Left lobe of liver (tissue), 2 donors: ENCODE measurements around the gene PIP5KL1. TPM values are rescaled to one million over a fixed set of nuclear protein-coding genes. Genes with fewer than 3 reads are reported as not detected.

ENCODE experiments used
- ATAC-seq: fragments of 200-7000 bp; cut with Tn5 transposase; one replicate; pipeline ENCODE4 v1.9.1; 2020; ENCODE audit warnings: mild to moderate bottlenecking, moderate library complexity
- DNase-seq: peaks from one replicate; pipeline ENCODE4 v3.0.0-alpha.2; 2020; ENCODE audit warnings: low spot score
- total RNA-seq: library from RNA; stranded (reverse); gene quantifications from one replicate; pipeline ENCODE4 v1.2.1, GENCODE V29; 2021
- donor health status: DM: no; HTN: no; CAD: no; lungs with moderate emphysema.
- donor health status: DM: no; HTN: yes; CAD: no.

Gene PIP5KL1
- total RNA-seq, 1 donor from 2014 or later, result 0.40 TPM

DNA sequence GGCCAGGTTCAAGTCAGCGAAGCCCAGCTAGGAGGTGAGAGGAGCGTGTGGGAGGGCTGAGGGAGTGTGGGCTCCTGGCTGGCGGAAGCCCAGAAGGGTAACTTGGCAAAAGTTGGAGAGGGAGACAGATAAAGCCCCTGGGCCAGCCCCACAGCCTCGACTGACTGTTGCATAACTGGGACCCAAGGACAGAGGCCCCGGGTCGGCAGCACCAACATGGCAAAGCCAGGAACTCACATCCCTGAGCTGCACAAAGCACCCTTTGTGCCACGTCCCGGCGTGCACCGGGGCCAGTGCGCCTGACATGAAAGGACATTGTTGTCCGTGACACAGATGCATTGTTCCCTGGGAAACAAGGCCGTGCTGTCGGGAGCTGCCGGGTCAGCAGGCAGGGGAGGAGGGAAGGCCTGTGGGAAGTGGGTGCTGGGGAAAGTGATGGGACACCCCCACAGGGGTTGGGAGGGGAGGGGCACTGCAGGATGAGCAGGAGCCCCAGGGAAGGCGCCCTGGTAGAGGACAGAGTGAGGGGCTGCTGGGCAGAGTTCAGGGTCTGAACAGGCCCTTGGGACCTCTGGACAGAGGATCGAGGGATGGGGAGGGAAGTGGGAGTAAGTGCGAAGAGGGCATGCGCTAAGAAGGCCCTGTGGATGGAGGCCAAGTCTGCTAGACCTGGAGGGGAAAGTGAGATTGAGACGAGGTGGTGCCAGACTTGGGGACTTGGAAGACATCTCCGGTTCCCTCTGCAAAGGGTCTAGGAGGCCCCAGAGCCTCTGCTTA lies 20.1 kb upstream of the PIP5KL1 start:
- ATAC-seq, result no peak
- DNase-seq, result no peak

DNA sequence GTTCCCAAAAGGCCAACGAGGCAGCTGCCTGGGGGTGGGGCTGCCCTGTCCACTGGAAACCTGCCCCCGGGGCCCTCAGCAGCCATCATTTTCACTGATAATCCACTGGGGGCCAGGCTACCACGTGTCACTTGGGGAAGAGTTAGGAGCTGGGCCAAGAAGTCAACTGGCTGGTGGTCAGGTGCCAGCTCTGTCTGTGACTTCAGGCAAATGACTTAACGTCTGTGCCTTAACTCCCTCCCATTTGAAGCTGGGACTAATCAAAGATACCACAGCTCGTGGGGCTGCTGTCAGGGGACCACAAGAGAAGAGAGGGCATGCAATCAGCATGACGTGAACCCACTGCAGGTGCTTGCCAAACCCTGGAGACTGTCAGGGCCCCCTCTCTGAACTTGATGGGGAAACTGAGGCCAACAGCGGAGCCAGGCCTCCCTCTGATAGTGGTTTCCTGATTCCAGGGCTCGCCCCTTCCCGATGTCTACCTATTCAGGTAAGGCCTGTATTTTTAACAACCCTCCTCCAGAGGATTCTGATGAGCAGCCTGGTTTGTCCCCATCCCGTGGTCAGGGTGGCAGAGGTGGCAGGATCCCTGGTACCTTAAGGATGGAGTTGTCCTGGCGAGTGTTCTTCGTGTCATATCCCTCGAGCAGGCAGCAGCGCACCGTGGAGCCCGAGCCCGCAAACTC lies 19.4 kb upstream of the PIP5KL1 start:
- DNase-seq (no peak), ATAC-seq (no peak)

- ATAC-seq (no peak), DNase-seq (no peak)
Observed at GRCh38 chr9:127947841-127948710, 17.5 kb upstream of the PIP5KL1 start.

GRCh38 chr9:127946728-127947127 lies 16.2 kb upstream of the PIP5KL1 start:
- no peak for DNase-seq

GRCh38 chr9:127945942-127946341 lies 15.4 kb upstream of the PIP5KL1 start:
- ATAC-seq (no peak), DNase-seq (no peak)

More at GRCh38 chr9:127946728-127947127, 16.2 kb upstream of the PIP5KL1 start:
- ATAC-seq, result no peak

DNA sequence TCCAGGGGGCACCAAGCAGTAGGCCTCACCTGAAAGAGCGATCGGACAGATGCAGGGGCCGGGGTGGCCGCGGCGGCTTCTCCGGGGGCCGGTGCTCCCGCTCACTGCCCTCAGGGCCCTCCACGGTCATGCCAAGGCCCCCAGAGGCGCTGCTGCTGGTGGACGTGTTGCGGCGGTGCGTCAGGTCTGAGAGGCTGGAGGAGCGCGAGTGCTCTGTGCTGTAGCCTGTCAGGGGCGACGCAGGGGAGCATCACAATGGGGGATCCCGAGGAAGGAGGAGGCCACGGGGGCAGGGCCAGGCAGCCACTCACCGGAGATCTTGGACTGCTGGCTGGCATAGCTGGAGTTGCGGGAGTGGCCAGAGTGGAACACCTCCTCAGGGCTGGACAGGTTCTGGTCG lies 14.8 kb upstream of the PIP5KL1 start:
- ATAC-seq, result no peak
- DNase-seq, result no peak

- ATAC-seq, result no peak
- no peak for DNase-seq
Observed at GRCh38 chr9:127944586-127945218, 14.1 kb upstream of the PIP5KL1 start.

DNA sequence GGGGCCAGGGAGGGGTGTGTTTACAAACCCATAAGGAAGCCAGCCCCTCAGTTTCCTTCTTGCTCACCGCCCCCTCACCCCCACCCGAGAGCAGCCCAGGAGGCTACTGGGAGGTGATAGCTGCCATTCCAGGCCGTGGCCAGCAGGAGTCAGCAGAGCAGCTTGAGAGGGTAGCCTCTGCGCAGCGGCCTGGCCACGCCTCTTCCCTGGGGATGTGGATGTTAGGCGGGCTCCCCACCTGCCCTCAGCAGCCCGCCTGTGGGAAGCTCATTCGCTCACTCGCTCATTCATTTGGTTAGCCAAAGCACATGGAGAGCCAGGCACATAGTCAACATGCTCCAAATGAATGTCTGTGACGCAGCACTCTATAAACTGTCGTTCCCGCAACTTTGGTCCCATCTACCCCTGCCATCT lies 13.2 kb upstream of the PIP5KL1 start:
- ATAC-seq (peak; percentile 75), DNase-seq (peak; percentile 77)

DNA sequence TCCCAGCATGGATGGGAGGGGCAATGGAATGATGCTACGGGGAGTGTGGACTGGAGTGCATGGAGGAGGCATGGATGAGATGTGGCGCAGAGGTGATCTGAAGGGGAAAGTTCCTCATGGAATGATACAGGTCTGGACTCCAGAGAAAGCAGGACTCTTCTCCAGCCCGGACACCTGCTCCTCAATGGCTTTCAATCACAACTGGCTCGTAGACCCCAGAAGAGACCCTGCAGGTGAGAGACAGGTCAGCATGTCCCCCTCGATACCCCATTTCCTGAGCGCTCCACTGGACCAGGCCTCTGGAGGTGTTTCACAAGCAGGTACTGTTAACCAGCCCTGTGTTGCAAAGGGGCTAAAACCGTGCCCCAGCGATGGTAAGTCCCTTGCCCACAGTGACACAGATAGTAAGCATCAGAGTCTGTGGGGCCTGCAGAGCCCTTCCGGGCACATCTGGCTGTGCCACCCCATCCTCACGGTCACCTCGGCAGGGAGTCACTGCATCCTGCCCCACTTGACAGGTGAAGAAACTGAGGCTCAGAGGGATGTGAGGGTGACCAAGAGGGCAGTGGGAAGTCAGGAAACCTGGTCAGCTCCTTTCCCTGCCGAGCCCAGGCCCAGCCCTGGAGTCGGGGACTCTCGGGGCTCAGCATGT lies 12.6 kb upstream of the PIP5KL1 start:
- DNase-seq, result no peak

DNA sequence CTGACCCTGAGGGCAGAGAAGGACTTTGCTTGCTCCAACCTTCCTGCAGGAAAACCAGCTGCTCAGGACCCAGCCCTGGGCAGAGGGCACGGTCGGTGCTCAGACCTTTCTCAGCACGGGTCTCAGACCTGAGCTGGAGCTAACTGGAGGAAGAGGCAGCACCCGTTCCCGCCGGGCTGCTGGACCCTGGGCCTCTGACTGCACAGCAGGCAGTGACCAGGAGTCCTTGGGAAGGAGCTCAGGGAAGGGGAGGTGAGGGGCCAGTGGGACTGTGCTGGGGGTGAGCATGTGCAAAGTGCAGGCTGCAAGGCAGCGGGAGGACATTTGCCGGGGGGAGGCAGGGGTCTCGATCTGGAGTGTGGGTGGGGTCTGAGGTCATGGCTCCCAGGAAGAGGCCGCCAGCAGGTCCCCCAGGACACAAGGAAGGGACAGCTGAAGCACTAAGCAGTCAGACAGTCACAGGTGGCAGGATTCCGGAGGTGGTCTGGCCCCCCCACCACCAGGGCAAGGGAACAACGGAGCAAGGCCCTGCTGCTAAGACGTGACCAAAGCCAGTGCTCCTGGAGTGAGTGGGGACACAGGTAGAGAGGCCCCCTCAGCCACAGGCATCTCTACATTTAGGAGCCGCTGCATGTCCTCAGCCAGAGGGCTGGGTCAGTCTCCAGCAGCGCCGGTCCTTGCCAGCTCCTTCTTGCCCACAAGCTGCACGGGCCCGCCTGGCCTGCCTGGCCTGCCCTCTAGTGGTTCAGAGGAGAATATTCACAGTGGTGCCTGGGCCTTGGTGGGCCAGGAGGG lies 11.8 kb upstream of the PIP5KL1 start:
- DNase-seq (no peak), ATAC-seq (peak; percentile 45)

More for the DNA sequence above, 12.6 kb upstream of the PIP5KL1 start:
- ATAC-seq, result no peak

GRCh38 chr9:127941961-127942215 lies 11.3 kb upstream of the PIP5KL1 start:
- no peak for ATAC-seq
- no peak for DNase-seq

DNA sequence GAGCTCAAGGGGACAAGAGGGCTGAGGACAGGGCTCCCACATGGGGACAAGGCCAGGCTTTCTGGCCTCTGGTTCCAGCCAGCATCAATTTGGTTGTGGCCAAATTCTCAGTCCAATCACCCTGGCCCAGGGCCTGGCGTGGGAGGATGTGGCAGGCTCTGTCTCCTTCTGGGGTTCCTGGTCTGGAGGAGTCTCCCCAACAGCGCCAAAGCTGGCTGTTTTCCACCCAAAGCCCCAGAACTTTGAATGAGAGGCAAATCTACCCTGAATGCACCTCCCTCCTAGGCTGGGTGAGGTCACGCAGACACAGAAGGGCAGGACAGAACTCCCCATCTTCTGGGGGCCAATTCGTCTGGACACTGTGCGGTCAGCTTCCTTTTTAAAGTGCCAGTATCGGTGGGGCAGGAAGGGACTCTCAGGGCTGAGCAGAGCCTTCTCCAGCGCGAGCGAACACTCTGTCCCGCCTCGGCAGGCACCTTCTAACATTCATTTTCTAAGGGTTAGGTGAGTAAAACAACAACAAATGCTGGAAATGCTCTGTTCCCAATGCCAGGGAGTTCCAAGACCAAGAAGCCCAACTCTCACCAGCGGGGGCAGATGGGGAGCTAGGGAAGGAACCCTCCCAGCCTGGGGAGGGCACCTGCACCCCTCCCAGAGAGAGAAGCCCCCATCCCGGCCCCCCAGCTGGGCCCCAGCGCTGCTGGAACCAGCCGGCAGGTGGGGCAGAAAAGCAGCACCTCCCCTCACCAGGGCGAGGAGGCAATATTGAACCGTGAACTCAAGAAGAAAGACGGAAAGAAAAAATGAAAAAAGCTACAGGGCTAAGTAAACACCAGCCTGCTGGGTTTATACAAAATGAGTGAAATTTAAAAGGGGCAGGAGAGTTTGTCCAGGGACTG lies 10.7 kb upstream of the PIP5KL1 start:
- ATAC-seq, result no peak
- DNase-seq, result no peak

- ATAC-seq (no peak), DNase-seq (no peak)
Observed at GRCh38 chr9:127940593-127940992, 10.0 kb upstream of the PIP5KL1 start.

DNA sequence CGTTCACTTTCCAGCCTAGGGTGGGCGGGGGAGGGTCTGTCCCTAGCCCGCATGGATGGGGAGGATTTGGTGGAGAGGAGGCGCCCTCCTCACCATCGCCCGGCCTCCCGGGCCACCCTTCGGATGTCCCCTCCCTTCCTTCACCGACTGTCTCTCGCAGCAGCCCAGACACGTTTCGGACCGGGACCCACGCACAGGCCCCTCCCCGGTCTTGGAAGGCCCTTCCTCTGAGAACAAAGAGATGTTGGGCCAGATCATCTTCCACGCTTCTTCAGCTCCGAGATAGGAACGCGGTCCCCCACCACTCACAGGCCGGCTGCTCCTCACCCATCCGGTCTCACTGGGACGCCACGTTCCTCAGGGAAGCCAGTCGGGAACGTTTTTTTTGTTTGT lies 7.7 kb upstream of the PIP5KL1 start:
- ATAC-seq, result peak; percentile 27

DNA sequence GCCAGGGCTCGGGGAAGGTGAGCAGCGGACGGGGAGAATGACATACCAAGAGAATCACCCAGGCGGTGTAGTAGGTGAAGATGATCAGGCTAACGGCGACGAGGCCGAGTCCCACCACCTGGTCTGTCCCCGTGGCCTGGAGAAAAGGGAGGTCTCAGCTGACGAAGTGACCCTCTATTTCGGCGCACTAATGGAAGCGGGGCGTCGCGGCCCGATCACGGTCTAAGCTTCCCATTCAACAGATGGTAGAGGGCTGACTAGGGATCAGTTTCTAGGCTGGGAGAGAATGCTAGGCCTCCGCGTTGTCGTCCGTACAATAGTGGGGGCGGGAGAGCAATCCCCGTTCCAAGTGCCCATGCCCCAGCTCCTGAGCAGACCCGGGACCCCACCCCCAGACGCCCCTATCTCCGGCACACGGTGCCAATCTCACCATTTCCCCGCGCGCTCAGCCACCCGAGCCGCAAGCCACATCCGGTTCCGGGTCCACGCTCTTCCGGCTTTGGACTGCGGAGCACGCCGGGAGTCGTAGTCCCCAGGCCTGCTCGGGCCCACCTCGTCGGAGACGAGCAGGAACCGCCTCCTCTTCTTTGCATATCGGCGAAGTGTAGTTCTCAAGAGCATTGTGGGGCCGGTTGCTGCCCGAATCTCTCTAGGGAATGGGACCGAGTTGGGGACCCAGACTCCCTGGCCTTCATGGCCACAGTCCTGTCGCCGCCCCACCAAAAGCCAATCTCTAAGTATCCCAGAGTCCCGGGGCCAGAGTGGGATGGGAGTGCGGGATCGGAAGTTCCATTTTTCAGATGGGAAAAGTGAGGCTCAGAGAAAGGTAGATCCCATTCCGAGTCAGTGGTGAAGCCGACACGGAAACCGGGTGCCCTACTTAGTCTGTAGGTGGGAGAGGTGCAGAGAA lies 7.1 kb upstream of the PIP5KL1 start, which contains the start of gene DPM2:
TSS of gene DPM2 (minus strand) at position 467 of the 910 bp plus-strand sequence. CDS start at position 433, 34 bp downstream.
- DNase-seq (peak; percentile 85), ATAC-seq (peak; percentile 89)

More for the DNA sequence above, 7.7 kb upstream of the PIP5KL1 start:
- DNase-seq, result no peak

- no peak for ATAC-seq
- no peak for DNase-seq
Observed at GRCh38 chr9:127937056-127937387, 6.4 kb upstream of the PIP5KL1 start.

GRCh38 chr9:127936347-127936852 lies 5.8 kb upstream of the PIP5KL1 start:
- DNase-seq, result no peak
- ATAC-seq, result no peak
